Right lobe of liver (tissue), 4 donors: Measurements from ENCODE around the gene ERBB4.
"Not testable (repeated sequence)": the region's sequence is repeated elsewhere in the genome, so short reads cannot be mapped to it uniquely, and the experiment has no call there.

Experiments
- CTCF ChIP-seq, 4 donors: fragments of 200-600 bp in 3 of 4; fragments of 450-650 bp in 1 of 4; IDR thresholded peaks; one replicate each; pipeline versions ENCODE4 v1.5.1 to v1.8.0; 2016 to 2022; ENCODE audit warnings: antibody characterized with exemption in 4 of 4, mild to moderate bottlenecking in 2 of 4
- POLR2A ChIP-seq: fragments of 450-650 bp; IDR thresholded peaks from one replicate; pipeline ENCODE4 v1.6.1; 2017; ENCODE audit warnings: antibody characterized with exemption, mild to moderate bottlenecking
- donor health status: DM: no; HTN: no; CAD: no.
- donor health status: DM: no; HTN: no; CAD: no.
- donor health status: DM: no; HTN: yes; CAD: no.

GRCh38 chr2:211721874-211722273, 816.7 kb downstream of the ERBB4 start:
- TF ChIP-seq CTCF (IDR thresholded peaks at IDR 0.05); POLR2A: not testable (repeated sequence)
